NCI-H2227 treated with DMSO at 0.1 percent for 48 hours (cell line): ENCODE measurements around the gene CNNM4.

ENCODE experiments used
- DNase-seq: peaks from one replicate; lab custom pipeline; 2025; lab: John Stamatoyannopoulos, UW

The CNNM4 gene

GRCh38 chr2:96859099-96859649 lies 98.5 kb downstream of the CNNM4 start:
- DNase-seq, result no peak

GRCh38 chr2:96859681-96860064 lies 99.0 kb downstream of the CNNM4 start:
- no peak for DNase-seq

DNA sequence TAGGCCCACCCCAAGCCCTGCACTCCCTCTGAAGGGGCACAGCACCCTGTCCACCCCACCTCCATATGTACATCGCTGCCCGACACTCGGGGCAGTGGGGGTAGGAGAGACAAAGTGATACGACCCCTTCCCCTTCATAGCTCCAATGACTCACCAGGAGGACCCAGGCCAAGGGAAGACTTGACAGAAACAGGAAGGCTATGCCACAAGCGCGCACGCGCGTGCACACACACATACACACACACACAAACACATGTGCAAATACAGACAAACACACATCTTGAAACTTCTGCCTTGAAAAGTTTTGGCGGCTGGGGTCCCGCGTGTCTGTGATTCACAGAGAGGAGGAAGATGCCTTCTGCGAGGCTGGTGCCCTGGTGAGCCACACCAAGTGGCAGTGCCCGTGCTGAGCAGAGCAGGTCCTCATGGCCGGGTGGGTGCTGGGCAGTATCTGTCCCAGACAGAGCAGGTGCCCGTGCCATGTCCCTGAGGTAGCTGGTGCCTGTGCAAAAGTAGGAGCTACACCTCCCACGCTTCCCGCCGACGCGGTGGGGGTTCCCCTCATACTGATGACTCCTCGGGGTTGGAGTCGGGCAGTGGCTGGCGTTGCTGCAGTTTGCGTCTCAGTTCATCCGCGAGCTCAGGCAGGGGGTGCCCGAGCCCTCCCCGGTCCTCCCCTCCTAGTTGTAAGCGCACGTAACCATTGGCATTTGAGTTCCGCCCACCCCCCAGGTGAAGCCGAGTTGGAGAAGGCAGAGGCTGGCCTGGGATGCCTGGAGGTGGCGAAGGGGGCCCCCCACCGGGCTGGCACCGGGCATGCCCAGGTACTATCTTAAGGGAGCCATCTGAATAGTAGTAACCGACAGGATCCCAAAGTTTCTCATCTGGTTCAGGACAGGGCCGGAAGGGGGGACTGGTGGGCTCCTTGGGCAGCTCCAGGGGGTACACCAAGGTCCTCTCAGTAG lies 99.6 kb downstream of the CNNM4 start:
- no peak for DNase-seq

- DNase-seq, result no peak
Observed at GRCh38 chr2:96861074-96861473, 100.4 kb downstream of the CNNM4 start.
